K562 (cell line): Measurements from ENCODE around the gene FAM222A.

Source experiments
- ELF1 ChIP-seq: fragments of 200-800 bp; sonication (Bioruptor generic); IDR thresholded peaks from 2 replicates; pipeline ENCODE4 v1.6.1; 2016; ENCODE audit warnings: missing genetic modification characterization, missing compliant biosample characterization
- JUND ChIP-seq, 2 experiments: IDR thresholded peaks; 2 replicates in 1 of 2; 3 replicates in 1 of 2; pipeline ENCODE4 v1.6.1; 2011; ENCODE audit warnings: borderline replicate concordance in 2 of 2, low read depth in 2 of 2, low read length in 2 of 2, improper control_type of control experiment in 1 of 2, missing biosample characterization in 1 of 2, missing genetic modification characterization in 1 of 2, missing genetic modification reagents in 1 of 2
- KDM1A ChIP-seq, 2 experiments: fragments of 450-650 bp; IDR thresholded peaks; 2 replicates each; pipeline ENCODE4 v1.6.1; 2016; ENCODE audit warnings: mild to moderate bottlenecking in 2 of 2
- MTA2 ChIP-seq: fragments of 450-650 bp; IDR thresholded peaks from 2 replicates; pipeline ENCODE4 v1.6.1; 2016; ENCODE audit warnings: low read depth
- NR2C1 ChIP-seq, 2 experiments: fragments of 450-650 bp; IDR thresholded peaks; 2 replicates each; pipeline ENCODE4 v1.6.1; 2017; ENCODE audit warnings: mild to moderate bottlenecking in 2 of 2, antibody characterized with exemption in 1 of 2, inconsistent platforms in 1 of 2, missing compliant biosample characterization in 1 of 2, missing genetic modification characterization in 1 of 2
- NRF1 ChIP-seq, 2 experiments: fragments of 450-650 bp; IDR thresholded peaks in 1 of 2; conservative IDR thresholded peaks in 1 of 2; 2 replicates each; pipeline ENCODE4 v1.6.1; 2014; ENCODE audit warnings: mild to moderate bottlenecking in 2 of 2
- POLR2AphosphoS5 ChIP-seq: IDR thresholded peaks from 2 replicates; pipeline ENCODE4 v1.6.1; 2011; ENCODE audit warnings: mild to moderate bottlenecking, low read depth, low read length, moderate library complexity; ENCODE audit not compliant: control insufficient read depth, insufficient read depth
- POLR2G ChIP-seq: fragments of 200-400 bp; formaldehyde crosslinking; IDR thresholded peaks from 2 replicates; pipeline ENCODE4 v1.6.1; 2017; ENCODE audit warnings: low read depth, mild to moderate bottlenecking, antibody characterized with exemption, low read length, moderate library complexity
- RBM14 ChIP-seq: fragments of 200-400 bp; formaldehyde crosslinking; IDR thresholded peaks from 2 replicates; pipeline ENCODE4 v1.6.1; 2018; ENCODE audit warnings: low read depth, mild to moderate bottlenecking, low read length, moderate library complexity, borderline replicate concordance; ENCODE audit not compliant: insufficient read depth
- TAF1 ChIP-seq: IDR thresholded peaks from 2 replicates; pipeline ENCODE4 v1.6.1; 2011; ENCODE audit warnings: mild to moderate bottlenecking, low read length, moderate library complexity; ENCODE audit not compliant: insufficient read depth, control insufficient read depth, severe bottlenecking; ENCODE audit errors: extremely low read depth
- ZSCAN29 ChIP-seq: fragments of 450-650 bp; IDR thresholded peaks from 2 replicates; pipeline ENCODE4 v1.6.1; 2017
- TF ChIP-seq, protein P1 (sequence below): sonication (generic); formaldehyde crosslinking; IDR thresholded peaks from 2 replicates; pipeline ENCODE4 v1.8.1; 2023; ENCODE audit warnings: mild to moderate bottlenecking, missing genetic modification reagents

DNA sequence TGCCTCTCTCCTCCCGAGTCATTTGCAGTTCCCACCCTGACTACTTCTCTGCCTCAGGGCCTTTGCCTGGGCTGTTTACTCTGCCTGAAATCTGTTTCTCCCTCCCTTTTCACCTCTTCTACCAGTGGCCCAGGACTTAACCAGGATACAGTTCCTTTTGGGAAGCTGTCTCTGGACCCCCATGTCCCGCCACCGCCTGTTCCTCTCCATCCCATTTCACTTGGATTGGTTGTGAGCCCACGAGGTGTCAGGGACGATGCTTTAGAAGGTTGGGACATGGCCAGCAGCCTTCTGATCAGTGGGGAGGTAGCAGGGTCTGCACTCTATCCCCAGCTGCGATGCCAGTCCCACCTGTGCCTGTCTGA lies 51.8 kb downstream of the FAM222A start:
- no peak for TF ChIP-seq POLR2AphosphoS5
- no peak for TF ChIP-seq ELF1 (tag)
- no peak for TF ChIP-seq KDM1A (IDR thresholded peaks at IDR 0.05)
- TF ChIP-seq, protein P1, sequence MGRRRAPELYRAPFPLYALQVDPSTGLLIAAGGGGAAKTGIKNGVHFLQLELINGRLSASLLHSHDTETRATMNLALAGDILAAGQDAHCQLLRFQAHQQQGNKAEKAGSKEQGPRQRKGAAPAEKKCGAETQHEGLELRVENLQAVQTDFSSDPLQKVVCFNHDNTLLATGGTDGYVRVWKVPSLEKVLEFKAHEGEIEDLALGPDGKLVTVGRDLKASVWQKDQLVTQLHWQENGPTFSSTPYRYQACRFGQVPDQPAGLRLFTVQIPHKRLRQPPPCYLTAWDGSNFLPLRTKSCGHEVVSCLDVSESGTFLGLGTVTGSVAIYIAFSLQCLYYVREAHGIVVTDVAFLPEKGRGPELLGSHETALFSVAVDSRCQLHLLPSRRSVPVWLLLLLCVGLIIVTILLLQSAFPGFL, result no peak
- no peak for TF ChIP-seq POLR2G
- TF ChIP-seq RBM14, result no peak
- TF ChIP-seq TAF1, result no peak
- TF ChIP-seq ZSCAN29, result no peak
- TF ChIP-seq MTA2, result no peak
- no peak for TF ChIP-seq JUND (IDR thresholded peaks at IDR 0.05; ENCODE audit: borderline replicate concordance, low read depth, low read length)
- TF ChIP-seq JUND (tag; IDR thresholded peaks at IDR 0.05; ENCODE audit: borderline replicate concordance, low read depth, low read length), result no peak
- TF ChIP-seq NR2C1 (IDR thresholded peaks at IDR 0.05), result no peak
- no peak for TF ChIP-seq NR2C1 (tag; IDR thresholded peaks at IDR 0.05)
- TF ChIP-seq NRF1 (conservative IDR thresholded peaks at IDR 0.05 in 1 of 2, IDR thresholded peaks at IDR 0.05 in 1 of 2), result no peak
